Measurements from ENCODE around the gene SDCCAG8.
"Not testable (repeated sequence)": the region's sequence is repeated elsewhere in the genome, so short reads cannot be mapped to it uniquely, and the experiment has no call there.

Gene SDCCAG8

DNA sequence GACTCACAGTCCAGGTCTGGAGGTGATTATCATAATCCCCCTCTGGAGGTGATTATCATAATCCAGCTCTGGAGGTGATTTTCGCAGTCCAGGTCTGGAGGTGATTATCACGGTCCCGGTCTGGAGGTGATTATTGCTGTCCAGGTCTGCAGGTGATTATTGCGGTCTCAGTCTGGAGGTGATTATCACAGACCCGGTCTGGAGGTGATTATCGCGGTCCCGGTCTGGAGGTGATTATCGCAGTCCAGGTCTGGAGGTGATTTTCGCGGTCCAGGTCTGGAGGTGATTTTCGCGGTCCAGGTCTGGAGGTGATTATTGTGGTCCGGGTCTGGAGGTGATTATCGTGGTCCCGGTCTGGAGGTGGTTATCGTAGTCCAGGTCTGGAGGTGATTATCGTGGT, 76.6 kb downstream of the SDCCAG8 start:
- DNase-seq (ENCODE audit: low read depth in 3 of 3): no peak

DNA sequence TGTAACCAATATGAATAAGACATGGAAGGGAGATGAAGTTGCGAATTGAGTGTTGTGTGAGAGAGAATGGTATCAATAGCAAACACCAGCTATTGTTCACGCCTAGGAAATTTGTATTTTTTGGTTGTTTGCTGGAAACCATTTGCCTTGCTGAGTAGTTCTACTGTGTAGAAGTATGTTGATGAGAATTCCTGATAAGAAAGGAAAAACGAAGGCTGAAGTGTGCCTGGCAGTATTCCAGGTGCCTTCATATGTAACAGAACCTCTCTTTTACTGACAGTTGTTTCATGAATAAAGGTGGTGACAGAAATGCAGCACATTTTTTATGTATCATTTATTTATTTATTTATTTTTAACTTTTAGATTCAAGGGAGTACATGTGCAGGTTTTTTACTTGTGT, 79.5 kb downstream of the SDCCAG8 start:
- DNase-seq (ENCODE audit: low read depth in 3 of 3): no peak

DNA sequence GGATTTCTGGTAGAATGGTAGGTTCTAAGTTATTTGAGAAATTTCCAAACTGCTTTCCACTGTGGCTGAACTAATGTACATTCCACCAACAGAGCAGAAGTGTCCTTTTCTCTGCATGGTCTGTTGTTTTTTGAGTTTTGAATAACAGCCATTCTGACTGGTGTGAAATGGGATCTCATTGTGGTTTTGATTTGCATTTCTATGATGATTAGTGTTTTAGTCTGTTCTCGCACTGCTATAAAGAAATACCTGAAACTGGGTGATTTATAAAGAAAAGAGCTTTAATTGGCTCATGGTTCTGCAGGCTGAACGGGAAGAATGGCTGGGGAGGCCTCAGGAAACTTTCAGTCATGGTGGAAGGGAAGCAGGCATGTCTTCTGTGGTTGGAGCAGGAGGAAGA, 80.3 kb downstream of the SDCCAG8 start:
- no peak for DNase-seq (ENCODE audit: low read depth in 3 of 3)

DNA sequence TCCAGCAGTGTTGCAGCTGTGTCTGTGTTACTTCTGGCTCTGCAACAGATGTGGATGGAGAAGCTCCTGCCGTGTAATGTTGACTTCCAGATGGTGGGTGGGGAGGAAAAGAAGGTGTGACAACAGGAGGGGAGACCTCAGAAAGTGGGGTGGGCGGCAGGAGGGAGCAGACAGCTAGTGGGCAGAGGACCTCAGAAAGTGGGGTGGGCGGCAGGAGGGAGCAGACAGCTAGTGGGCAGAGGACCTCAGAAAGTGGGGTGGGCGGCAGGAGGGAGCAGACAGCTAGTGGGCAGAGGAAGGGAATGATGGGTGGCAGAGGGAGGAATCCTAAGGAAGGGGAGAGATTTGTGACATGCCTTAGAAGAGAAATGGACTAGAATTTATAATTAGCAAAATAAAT, 83.0 kb downstream of the SDCCAG8 start:
- not testable (repeated sequence) for DNase-seq (ENCODE audit: low read depth in 3 of 3)

DNA sequence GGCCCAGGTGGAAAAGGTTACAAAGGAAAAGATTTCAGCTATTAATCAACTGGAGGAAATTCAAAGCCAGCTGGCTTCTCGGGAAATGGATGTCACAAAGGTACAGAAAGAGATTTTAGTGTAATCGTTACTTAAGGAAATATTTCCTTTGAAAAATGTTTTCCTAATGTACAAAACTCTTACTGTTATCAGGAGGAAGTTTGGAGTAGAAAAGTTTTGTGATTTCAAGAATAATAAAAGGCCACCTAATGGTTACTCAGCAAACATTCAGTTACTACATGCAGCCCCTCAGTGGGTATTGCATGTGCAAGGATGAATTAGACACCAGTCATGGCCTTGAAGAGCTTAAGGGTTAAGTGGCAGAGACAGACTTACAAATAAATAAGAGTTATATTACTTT, 85.2 kb downstream of the SDCCAG8 start:
- DNase-seq (ENCODE audit: low read depth in 3 of 3): no peak

DNA sequence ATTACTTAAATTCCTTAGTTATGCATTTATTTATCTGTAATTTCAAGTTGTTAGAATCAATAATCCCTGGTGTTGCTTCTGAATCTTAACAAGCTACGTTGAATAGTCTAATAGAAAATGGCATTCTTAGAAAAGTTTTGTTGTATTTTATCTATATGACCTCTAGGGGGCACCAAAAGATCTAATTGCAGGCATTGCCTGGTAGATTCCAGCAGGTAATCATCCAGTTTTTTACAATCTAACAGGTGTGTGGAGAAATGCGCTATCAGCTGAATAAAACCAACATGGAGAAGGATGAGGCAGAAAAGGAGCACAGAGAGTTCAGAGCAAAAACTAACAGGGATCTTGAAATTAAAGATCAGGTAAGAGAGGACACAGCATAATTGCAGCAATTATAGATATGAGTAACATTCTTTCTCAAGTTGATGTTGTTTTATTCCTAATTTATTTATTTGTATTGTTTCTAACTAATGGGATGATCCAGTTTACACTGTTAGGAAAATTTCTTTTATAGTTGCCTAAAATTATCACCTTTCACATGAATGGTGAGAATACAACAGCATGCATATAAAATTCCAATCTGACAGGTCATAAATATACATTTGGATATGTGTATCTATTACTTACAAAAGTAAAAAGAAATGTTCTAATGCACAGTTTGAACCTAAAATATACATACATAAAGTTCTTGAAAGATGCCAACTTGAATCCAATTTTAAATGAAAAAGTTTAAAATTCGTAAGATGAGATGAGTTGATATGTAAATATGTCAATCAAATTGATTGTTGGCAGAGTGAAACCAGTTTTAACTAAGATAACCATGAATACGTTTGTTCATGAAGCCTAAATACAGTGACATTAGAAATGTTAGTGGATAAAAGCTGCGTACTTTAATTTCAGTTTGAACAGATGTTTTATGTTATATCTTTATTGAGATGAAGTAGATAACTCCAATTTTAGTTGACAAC, 88.4 kb downstream of the SDCCAG8 start:
- DNase-seq (ENCODE audit: low read depth in 3 of 3): no peak

DNA sequence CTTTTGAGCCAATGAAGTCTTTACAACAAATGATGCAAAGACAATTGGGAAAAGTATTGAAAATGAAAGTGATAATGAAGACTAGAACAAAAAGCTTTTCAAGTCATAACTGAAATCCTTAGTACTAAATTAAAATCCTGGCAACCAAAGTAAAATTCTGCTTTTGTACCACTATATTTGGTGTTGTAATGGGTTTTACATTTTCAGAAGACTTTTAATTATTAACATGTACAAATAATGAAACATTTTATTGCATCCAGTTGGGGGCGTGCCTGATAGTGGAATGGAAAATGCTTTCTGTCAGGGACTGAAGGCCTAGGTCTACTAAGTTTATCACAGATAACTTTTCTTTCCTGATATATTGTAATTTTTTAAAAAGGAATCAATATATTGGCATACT, 89.4 kb downstream of the SDCCAG8 start:
- DNase-seq (ENCODE audit: low read depth in 3 of 3): no peak

DNA sequence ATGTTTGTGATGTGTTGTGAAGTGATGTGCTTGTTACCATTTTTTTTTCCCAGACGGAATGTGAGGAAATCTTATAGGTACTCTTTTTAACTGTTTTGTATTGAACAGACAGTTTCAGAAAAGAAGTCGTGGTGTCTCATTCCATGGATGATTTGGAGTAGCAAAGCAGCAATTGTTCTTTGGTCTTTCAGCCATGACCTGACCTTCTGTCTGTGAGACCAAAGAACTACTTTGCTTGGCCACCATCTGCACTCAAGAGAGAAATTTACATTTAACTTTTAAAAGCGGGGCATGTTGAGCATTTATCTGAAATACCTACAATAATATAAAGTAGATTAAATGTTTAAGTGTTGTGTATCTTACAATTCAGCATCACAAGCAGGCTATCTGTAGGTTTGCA, 90.2 kb downstream of the SDCCAG8 start:
- no peak for DNase-seq (ENCODE audit: low read depth in 3 of 3)

DNA sequence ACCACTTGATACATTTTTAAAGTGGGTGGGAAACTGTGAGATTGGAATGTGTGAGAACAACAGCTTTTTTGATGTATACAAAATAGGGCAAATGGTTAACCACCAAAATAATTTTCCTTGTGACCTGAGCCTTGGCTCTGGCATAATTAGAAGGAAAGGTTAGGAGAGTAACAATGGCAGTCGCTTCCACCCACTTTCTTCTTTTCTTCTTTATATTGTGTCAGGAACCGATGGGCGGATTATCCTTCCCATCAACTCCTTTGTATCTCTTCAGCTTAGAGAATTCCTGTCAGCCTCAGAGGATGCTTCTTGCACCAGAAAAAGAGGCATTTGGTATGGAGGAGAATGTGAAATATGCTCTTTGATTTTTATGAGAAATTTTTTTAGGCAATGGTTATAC, 90.6 kb downstream of the SDCCAG8 start:
- no peak for DNase-seq (ENCODE audit: low read depth in 3 of 3)

DNA sequence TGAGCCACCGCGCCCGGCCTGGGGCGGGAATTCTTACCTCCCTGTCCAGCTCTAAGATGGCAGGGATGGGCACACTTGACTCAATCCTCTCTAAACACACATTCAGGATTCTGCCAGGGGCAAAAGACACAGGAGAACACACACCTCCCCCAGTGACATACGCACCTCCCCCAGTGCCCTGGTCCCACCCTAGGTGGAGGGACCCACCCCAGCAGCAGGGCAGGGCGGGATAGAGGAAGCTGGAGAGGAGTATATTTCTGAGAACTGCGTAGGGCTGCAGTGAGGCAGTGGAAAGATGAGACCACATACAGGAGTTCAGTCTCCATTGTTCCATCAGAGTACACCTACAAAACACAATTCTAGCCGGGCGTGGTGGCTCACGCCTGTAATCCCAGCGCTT, 92.5 kb downstream of the SDCCAG8 start:
- DNase-seq (ENCODE audit: low read depth in 3 of 3): no peak

DNA sequence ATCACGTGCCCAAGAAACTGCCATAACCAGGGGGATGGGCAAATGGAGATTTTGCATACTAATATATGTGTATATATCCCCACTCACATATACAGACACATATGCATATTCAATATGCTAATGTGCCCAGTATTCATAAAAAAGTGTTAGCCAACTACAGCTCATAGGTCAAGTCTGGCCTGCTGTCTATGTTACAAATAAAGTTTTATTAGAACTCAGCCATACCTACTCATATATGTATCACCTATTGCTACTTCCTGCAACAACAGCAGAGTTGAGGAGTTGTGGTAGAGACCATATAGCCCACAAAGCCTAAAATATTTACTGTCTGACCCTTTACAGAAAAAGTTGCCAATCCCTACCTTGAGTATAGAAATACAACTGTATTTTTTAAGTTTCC, 93.3 kb downstream of the SDCCAG8 start:
- no peak for DNase-seq (ENCODE audit: low read depth in 3 of 3)

DNA sequence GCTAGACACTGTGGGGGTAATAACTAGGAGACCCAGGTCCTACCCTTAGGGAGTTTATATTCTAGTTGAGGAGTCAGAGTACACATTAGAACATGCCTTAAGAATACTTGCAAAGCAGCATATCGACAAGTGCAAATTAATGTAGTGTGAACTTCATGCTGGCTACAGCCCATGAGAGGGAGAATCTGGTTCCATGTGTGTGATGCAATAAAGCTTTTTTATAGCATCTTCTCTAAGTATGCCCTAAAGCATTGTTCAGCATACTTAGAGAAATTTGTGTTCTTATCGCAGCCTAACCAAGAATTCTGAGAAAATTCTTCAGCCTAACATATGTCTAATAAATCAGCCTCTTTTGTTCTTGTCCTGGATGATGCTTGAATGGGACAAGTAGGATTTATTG, 95.5 kb downstream of the SDCCAG8 start:
- no peak for DNase-seq (ENCODE audit: low read depth in 3 of 3)

DNA sequence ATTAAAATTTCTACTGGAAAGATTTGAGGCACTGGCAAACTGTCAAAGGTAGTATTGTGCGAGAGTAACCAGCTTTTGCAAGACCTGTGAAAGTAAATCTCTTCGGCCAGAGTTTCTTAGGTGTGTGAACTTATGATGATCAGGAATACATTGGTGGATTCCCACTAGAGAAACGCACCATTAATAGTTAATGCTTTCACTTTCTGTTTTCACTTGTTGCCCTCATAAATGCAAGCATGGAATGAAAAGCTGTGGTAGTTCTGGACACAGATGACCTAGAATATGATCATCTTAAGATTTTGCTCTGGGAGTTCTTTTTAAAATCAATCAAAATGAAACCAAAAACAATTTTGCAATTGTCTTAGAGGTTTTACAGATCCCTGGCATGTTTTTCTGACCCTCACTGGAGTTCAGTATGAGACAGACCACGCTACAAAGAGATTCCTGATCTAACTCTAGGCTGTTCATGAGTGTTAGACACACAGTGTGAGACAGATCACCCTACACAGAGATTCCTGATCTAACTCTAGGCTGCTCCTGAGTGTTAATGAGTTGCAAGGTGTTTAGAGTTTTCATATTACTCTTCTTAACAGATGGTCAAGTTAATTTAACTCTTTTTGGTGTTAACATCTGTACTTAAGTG, 98.8 kb downstream of the SDCCAG8 start:
- DNase-seq (ENCODE audit: low read depth in 3 of 3): no peak

DNA sequence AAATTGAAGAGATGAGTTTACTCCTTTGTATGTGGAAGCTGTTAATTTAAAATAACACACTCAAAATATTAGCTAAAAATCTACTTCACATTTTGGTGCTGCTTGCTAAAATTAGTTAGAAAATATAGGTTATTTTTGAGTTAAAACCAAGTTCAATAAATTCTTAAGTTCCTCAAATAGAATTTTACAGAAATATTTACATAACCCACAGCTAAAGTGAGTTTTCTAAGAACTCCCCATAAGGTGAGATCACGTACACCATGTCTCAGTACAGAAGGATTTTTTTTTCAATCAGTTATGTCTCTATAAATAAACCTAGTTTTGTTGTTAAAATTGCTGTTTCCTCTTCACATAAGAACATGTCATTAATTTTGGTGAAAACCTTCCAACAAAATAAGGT, 108.0 kb downstream of the SDCCAG8 start:
- no peak for DNase-seq (ENCODE audit: low read depth in 3 of 3)

DNA sequence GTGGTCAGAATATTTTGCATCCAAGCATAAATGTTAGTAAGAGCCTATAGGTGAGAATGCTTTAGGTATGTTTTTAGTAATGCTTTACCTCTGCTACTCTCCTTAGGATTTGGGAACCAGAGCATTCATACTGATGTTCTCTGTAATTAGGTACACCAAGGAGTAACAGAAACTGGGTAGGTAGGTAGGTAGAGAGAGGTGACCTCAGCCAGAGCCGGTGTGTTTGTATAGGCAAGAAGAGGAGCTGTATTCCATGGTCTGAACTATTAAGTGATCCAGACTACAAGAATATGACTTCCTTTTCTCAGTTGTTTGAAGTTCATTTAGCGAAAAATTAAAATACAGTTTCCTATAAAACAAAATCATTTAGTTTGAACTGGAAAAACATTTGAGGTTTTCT, 108.5 kb downstream of the SDCCAG8 start:
- no peak for DNase-seq (ENCODE audit: low read depth in 3 of 3)

DNA sequence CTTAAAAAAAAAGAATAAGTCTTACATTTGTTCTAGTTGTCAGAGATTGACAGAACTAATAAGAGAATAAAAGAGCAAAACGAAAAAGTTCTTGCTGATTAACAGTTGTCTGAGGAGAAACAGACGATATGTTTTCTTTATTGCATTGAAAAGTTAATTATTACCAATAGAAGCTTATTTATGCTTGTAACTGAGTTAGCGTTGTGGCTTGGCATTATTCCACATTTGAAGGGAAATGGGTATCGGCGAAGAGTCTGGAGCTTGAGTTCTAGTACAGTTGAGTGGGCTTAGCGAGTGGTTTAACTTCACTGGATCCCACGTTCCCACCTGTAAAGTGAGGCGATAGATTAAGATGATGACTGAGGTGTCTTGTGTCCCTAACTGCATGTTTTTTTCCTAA, 109.0 kb downstream of the SDCCAG8 start:
- DNase-seq (ENCODE audit: low read depth in 3 of 3): no peak

DNA sequence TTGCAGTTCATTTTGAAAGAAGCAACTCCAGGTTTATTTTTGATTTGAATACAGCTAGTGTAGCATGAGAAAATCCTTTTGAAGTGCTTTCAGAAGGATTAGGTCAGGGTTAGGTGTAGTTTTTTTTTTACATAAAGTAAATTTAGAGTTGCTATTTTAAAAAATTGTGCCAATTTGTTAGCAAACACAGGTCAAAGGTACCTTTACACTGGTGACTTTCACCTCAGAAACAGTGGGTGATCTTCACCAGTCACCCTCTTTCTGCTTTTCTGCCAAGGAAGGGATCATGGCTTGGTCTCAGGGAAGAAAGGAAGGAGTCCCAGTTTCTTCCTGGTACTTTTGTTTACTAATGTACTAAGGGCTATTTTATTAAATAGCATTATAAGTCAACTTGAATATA, 111.5 kb downstream of the SDCCAG8 start:
- DNase-seq (ENCODE audit: low read depth in 3 of 3): no peak

DNA sequence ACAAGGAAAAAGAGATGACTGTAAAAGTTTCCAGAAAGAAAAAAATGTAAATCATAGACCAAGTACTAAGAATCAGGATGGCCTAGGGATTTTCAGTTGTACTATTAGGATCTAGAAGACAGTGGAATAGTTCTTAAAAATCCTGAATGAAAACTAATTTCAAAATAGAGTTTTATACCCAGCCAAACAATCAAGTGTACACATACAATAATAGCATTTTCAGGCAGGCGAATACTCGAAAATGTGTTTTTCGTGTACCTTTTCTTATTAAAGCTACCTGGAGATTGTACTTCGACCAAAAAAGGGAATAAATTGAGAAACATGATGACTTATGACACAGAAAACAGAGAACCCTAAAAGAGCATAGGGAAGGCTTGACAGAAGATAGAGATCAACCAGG, 118.6 kb downstream of the SDCCAG8 start:
- no peak for DNase-seq (ENCODE audit: low read depth in 3 of 3)

DNA sequence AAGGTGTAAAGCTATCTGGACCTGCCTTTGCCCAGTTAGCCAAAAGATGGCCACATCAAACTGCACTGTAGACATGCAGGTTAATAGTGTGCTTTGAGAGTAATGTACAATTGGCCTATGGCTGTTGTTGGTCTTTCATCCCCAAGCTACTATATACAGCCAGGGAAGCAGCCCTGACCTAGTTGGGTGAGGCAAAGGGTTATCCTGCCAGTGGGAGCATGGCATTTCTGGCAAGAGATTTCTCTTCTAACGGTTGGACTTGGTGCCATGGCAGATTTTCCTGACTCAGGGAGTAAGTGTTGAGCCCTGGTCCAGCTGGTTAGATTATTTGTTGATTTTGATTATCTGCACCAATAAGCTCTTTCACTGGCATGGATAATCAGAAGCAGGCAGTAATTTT, 119.8 kb downstream of the SDCCAG8 start:
- no peak for DNase-seq (ENCODE audit: low read depth in 3 of 3)

DNA sequence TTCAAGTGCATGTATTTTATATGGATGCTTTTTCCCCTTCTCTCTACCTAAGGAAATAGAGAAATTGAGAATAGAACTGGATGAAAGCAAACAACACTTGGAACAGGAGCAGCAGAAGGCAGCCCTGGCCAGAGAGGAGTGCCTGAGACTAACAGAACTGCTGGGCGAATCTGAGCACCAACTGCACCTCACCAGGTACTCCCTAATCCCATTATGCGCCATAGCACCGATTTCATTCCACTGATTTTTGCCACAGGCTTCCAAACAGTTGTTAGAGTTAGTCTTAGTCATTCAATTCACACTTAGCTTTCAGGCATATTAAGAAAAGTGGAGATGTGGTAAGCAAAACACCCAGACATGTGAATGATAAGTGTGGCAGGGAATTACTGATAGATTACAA, 122.8 kb downstream of the SDCCAG8 start:
- DNase-seq (ENCODE audit: low read depth in 3 of 3): no peak

DNA sequence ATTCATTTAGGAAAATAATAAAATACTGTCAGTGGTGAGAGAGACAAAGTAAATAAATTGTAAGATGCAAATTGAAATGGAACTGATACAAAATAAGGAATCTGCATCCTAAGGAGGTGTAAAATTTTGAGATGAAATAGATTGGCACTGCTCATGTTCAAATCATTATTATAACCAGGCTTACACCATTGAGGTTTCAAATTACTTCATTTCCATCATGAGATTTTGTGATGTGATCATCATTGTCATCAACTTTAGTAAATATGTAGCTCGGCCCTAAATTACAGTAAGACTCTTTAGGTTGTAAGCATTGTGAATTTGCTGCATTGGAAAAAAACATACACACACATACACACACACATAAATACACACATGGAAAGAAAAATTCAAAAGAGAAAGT, 123.4 kb downstream of the SDCCAG8 start:
- no peak for DNase-seq (ENCODE audit: low read depth in 3 of 3)

DNA sequence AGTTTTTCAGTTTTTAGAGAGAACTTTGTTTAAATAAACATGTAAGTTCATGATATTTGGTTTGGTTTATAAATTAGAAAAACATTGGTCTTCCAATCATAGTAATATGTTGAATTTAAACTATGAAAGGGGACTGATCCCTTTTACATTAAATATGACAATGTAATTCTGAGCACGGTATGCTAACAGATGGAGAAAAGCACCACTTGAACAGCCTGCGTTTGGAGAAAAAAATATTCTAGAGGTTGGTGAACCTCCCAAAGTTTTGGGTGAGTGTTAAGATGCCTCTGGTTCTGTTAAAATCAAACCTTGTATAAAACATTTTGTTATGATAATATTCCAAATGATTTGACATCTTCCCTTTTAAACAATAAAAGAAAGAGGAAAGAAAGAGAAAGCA, 123.9 kb downstream of the SDCCAG8 start:
- no peak for DNase-seq (ENCODE audit: low read depth in 3 of 3)

DNA sequence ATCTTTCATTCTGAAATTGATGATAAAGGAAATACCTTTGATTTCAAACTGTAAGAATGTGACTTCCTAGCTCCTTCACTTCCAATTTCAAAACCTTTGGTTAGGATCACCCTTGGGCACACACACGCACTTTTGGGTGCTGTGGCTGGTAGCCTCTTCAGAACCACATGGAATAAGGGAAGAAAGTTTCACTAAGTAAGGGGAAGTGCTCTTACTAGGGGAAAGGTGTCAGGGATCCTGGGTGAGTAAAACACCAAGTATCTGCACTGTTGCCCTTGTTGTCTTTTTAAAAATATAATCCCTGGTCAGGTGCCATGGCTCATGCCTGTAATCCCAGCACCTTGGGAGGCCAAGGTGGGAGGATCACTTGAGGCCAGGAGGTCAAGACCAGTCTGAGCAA, 132.4 kb downstream of the SDCCAG8 start:
- DNase-seq (ENCODE audit: low read depth in 3 of 3): no peak

Data from stimulated activated CD4-positive, alpha-beta T cell treated with anti-CD3 and anti-CD28 coated beads, TNF-alpha, amount 100 ng/mL, for 24 hours (primary cell).